AG04450 (cell line): Measurements from ENCODE around the gene NELFCD. TPM values are rescaled to one million over a fixed set of nuclear protein-coding genes. Genes with fewer than 3 reads are reported as not detected.
A peak's percentile ranks its signal among the peaks of the same experiment; 100 is the strongest.

Experiments used
- CTCF ChIA-PET: fragments of 300-600, 350-600 bp; formaldehyde crosslinking; extraction: SDS; loops from one replicate; lab custom pipeline; 2022; ENCODE audit warnings: antibody characterized with exemption, inconsistent platforms; lab: Charles Lee
- POLR2A ChIA-PET: fragments of 350-600 bp; formaldehyde crosslinking; extraction: SDS; loops from one replicate; lab custom pipeline; 2021; ENCODE audit warnings: antibody characterized with exemption, inconsistent platforms; lab: Yijun Ruan, JAX
- DNase-seq: peaks from one replicate; pipeline ENCODE4 v3.0.0-alpha.2; 2011; ENCODE audit warnings: low read depth, low spot score
- H3K27ac ChIP-seq: one replicate; pipeline ENCODE4 v1.5.1; 2012; ENCODE audit warnings: low read depth, low read length, control low read depth
- H3K27me3 ChIP-seq: one replicate; pipeline ENCODE4 v1.6.0; 2012; ENCODE audit warnings: low read length; ENCODE audit not compliant: control insufficient read depth, insufficient read depth
- H3K4me3 ChIP-seq: 2 replicates; pipeline ENCODE4 v1.5.1; 2011; ENCODE audit warnings: mild to moderate bottlenecking, low read depth, low read length, control low read depth
- H3K9me3 ChIP-seq: 2 replicates; pipeline ENCODE4 v1.5.1; 2012; ENCODE audit warnings: low read length; ENCODE audit not compliant: control insufficient read depth, insufficient read depth
- polyA plus RNA-seq: library from polyadenylated mRNA; depleted of rRNA; stranded (reverse); fragments of >200 nt; gene quantifications from 2 replicates; pipeline ENCODE4 v1.2.3, GENCODE V29; 2011
- TF ChIP-seq, protein P1 (sequence below): IDR thresholded peaks from 2 replicates; pipeline ENCODE4 v1.5.1; 2011; ENCODE audit warnings: low read depth, low read length, control low read depth, inconsistent platforms

The NELFCD gene
- polyA plus RNA-seq, 1 experiment: 79.9 TPM

GRCh38 chr20:59025511-59025910, 44.5 kb downstream of the NELFCD start:
- DNase-seq: no peak
- no peak overlapping the region for H3K27ac ChIP-seq
- ChIA-PET CTCF (no interaction called here), POLR2A (no interaction called here)
- H3K4me3 ChIP-seq: no peak overlapping the region
- TF ChIP-seq, protein P1, sequence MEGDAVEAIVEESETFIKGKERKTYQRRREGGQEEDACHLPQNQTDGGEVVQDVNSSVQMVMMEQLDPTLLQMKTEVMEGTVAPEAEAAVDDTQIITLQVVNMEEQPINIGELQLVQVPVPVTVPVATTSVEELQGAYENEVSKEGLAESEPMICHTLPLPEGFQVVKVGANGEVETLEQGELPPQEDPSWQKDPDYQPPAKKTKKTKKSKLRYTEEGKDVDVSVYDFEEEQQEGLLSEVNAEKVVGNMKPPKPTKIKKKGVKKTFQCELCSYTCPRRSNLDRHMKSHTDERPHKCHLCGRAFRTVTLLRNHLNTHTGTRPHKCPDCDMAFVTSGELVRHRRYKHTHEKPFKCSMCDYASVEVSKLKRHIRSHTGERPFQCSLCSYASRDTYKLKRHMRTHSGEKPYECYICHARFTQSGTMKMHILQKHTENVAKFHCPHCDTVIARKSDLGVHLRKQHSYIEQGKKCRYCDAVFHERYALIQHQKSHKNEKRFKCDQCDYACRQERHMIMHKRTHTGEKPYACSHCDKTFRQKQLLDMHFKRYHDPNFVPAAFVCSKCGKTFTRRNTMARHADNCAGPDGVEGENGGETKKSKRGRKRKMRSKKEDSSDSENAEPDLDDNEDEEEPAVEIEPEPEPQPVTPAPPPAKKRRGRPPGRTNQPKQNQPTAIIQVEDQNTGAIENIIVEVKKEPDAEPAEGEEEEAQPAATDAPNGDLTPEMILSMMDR: no peak
- H3K9me3 ChIP-seq: no peaks in the 10 kb centered on the region; the same call in 1 of the 2 replicates
- H3K27me3 ChIP-seq: no peaks in the 10 kb centered on the region

- Histone ChIP-seq H3K4me3 (no peak overlapping the region), H3K27ac (no peak overlapping the region), H3K9me3 (no peaks in the 10 kb centered on the region; the same call in 1 of the 2 replicates), H3K27me3 (no peaks in the 10 kb centered on the region)
- CTCF ChIA-PET: interaction anchor here (2.0 kb wide), 1 partner anchor 157 kb away, joined by 9 read pairs; no protein-coding TSS in a partner anchor
- TF ChIP-seq, protein P1: no peak
- POLR2A ChIA-PET: no interaction called here
- DNase-seq: no peak
Measured at GRCh38 chr20:59026904-59027740, 46.1 kb downstream of the NELFCD start.

DNA sequence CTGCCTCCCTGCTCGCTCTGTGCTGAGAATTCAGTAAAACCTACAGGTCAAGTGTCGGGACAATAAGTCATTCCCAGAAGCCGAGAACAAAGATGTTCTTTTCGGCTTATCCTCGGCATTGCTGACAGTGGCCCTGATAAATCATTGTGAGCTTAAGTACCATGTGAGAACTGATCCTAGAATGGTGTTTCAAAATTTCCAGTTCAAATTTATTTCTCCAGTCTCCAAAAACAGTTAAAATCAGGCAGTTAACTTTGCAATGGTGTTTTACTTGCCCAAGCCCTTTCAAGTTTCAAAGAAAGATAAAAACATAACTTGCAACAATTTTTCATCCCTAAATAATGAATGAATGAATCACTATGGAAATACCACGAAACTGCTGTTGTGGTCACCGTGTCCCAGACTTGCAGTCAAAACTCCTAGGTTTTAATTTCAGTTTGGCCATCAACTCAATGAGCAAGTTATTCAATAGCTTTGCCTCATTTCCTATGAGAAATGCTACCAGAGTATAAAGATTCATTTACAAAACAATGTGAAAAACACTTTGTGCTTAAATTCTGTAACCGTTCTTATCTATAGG, 46.8 kb downstream of the NELFCD start:
- Histone ChIP-seq H3K27ac (no peak overlapping the region), H3K4me3 (no peak overlapping the region), H3K27me3 (no peaks in the 10 kb centered on the region), H3K9me3 (no peaks in the 10 kb centered on the region; the same call in 1 of the 2 replicates)
- ChIA-PET POLR2A (no interaction called here), CTCF (interaction anchor here (2.0 kb wide), 1 partner anchor 157 kb away, joined by 9 read pairs; no protein-coding TSS in a partner anchor)
- DNase-seq: no peak
- TF ChIP-seq, protein P1: no peak

DNA sequence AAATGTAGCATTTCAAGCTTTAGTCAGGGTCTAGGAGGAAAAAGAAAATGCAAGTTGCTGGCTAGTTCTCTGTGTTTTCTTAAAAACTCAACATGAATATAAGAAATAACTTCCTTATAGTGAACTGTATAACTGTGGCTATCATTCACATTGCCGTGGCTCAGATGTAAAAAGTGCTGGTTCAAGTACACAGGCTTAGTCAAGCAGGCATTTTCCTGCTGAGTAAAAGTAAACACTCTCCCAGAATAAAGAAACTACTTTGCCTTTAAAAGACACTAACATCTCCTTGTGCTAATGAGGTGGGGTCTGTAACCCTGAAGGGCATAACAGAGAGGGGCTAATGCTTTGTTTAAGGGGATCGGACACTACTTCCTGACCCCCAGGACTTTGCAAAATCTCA, 47.8 kb downstream of the NELFCD start:
- no peaks in the 10 kb centered on the region for H3K27me3 ChIP-seq
- no peak overlapping the region for H3K27ac ChIP-seq
- ChIA-PET POLR2A (no interaction called here), CTCF (interaction anchor here (0.9 to 2.0 kb wide), 2 partner anchors 58 to 158 kb away, joined by 3 to 9 read pairs; no protein-coding TSS in a partner anchor)
- no peaks in the 10 kb centered on the region; the same call in 1 of the 2 replicates for H3K9me3 ChIP-seq
- no peak for DNase-seq
- TF ChIP-seq, protein P1: no peak
- H3K4me3 ChIP-seq: peak overlapping the region; percentile 38
